Activated T-helper 1 cell treated with Interleukin-2 at 50 U/mL for 16 hours (primary cell): ENCODE data around the gene HECTD2.
A peak's percentile ranks its signal among the peaks of the same experiment; 100 is the strongest.
"Not testable (repeated sequence)": the region's sequence is repeated elsewhere in the genome, so short reads cannot be mapped to it uniquely, and the experiment has no call there.

Source experiments
- DNase-seq: peaks from one replicate; pipeline ENCODE4 v3.0.0-alpha.2; 2020; ENCODE audit warnings: low read depth

Gene HECTD2

GRCh38 chr10:91409869-91410637, at the start of gene HECTD2:
Gene HECTD2, plus strand, starts transcription at chr10:91410344. Its CDS starts 95 bp downstream, at chr10:91410439.
- peak; percentile 74 for DNase-seq

- no peak for DNase-seq
These were observed 49.7 kb upstream of the HECTD2 start for GRCh38 chr10:91360461-91360860.

- not testable (repeated sequence) for DNase-seq
These were observed 44.6 kb upstream of the HECTD2 start for GRCh38 chr10:91365519-91365918.

GRCh38 chr10:91366704-91367103, 43.4 kb upstream of the HECTD2 start:
- no peak for DNase-seq

- DNase-seq = no peak
These were observed 43.0 kb upstream of the HECTD2 start for GRCh38 chr10:91367127-91367531.

- DNase-seq = no peak
These were observed 42.6 kb upstream of the HECTD2 start for GRCh38 chr10:91367558-91367957.

GRCh38 chr10:91369978-91370589, 40.1 kb upstream of the HECTD2 start:
- not testable (repeated sequence) for DNase-seq

GRCh38 chr10:91374052-91374451, 36.1 kb upstream of the HECTD2 start:
- no peak for DNase-seq

- DNase-seq = peak; percentile 1
These were observed 32.1 kb upstream of the HECTD2 start for GRCh38 chr10:91378061-91378460.

GRCh38 chr10:91380873-91381256, 29.3 kb upstream of the HECTD2 start:
- DNase-seq = no peak

GRCh38 chr10:91381257-91381891, 28.8 kb upstream of the HECTD2 start:
- no peak for DNase-seq

GRCh38 chr10:91385306-91386085, 24.6 kb upstream of the HECTD2 start:
- no peak for DNase-seq

- no peak for DNase-seq
These were observed 20.3 kb upstream of the HECTD2 start for GRCh38 chr10:91389636-91390512.

GRCh38 chr10:91390513-91390825, 19.7 kb upstream of the HECTD2 start:
- not testable (repeated sequence) for DNase-seq

- DNase-seq = no peak
These were observed 18.2 kb upstream of the HECTD2 start for GRCh38 chr10:91391920-91392319.

- DNase-seq = no peak
These were observed 3.8 kb upstream of the HECTD2 start for GRCh38 chr10:91406322-91406721.

GRCh38 chr10:91409069-91409868, 875 bp upstream of the HECTD2 start:
- no peak for DNase-seq

GRCh38 chr10:91410638-91411371, 661 bp downstream of the HECTD2 start:
- DNase-seq = no peak

- no peak for DNase-seq
These were observed 1.5 kb downstream of the HECTD2 start for GRCh38 chr10:91411621-91412020.
